Endothelial cell (in vitro differentiated cells): ENCODE measurements around the gene PSMB10. TPM values are rescaled to one million over a fixed set of nuclear protein-coding genes. Genes with fewer than 3 reads are reported as not detected.

Source experiments
- DNase-seq: peaks from one replicate; pipeline ENCODE4 v3.0.0; 2021; ENCODE audit warnings: low spot score
- H3K27ac Mint-ChIP-seq: one replicate; pipeline ENCODE4 v1.8.0; 2021; ENCODE audit warnings: mixed read lengths, inconsistent platforms; ENCODE audit not compliant: unreplicated experiment
- H3K27me3 Mint-ChIP-seq: one replicate; pipeline ENCODE4 v1.8.0; 2021; ENCODE audit warnings: mild to moderate bottlenecking, moderate library complexity, mixed read lengths, inconsistent platforms; ENCODE audit not compliant: unreplicated experiment
- H3K36me3 Mint-ChIP-seq: one replicate; pipeline ENCODE4 v1.8.0; 2021; ENCODE audit warnings: mild to moderate bottlenecking, low read depth, mixed read lengths, inconsistent platforms; ENCODE audit not compliant: unreplicated experiment
- H3K4me1 Mint-ChIP-seq: one replicate; pipeline ENCODE4 v1.8.0; 2021; ENCODE audit warnings: mild to moderate bottlenecking, mixed read lengths, inconsistent platforms; ENCODE audit not compliant: unreplicated experiment
- H3K4me3 Mint-ChIP-seq: one replicate; pipeline ENCODE4 v1.8.0; 2021; ENCODE audit warnings: mild to moderate bottlenecking, mixed read lengths, inconsistent platforms; ENCODE audit not compliant: unreplicated experiment
- H3K9me3 Mint-ChIP-seq: one replicate; pipeline ENCODE4 v1.8.0; 2021; ENCODE audit warnings: mixed read lengths, inconsistent platforms; ENCODE audit not compliant: unreplicated experiment
- long read RNA-seq: library from polyadenylated mRNA; unstranded; transcript quantifications from one replicate; pipeline ENCODE4 v2.0.0, GENCODE V29; 2020; ENCODE audit not compliant: unreplicated experiment
- total RNA-seq: library from RNA; stranded (reverse); fragmentation: NEBNext Ultra II Directional; extraction: Animal tissue kit (Norgen Biotek cat#: 25700); gene quantifications from one replicate; pipeline ENCODE4 v1.2.1, GENCODE V29; 2021; ENCODE audit not compliant: unreplicated experiment
- TF ChIP-seq, protein P1 (sequence below): fragments of 200-600 bp; sonication (generic); IDR thresholded peaks from one replicate; pipeline ENCODE4 v1.5.0; 2021; ENCODE audit warnings: antibody characterized with exemption; ENCODE audit not compliant: unreplicated experiment

PSMB10 gene
- total RNA-seq = 15.3 TPM
- long read RNA-seq, transcript PSMB10-201 (8 exons, 1,218 nt) = major isoform, 10 of 10 reads
- long read RNA-seq, partial matches to known transcripts = 0 of 10 reads
- long read RNA-seq, other reads (novel, unspliced or antisense) = 0 of 10 reads

DNA sequence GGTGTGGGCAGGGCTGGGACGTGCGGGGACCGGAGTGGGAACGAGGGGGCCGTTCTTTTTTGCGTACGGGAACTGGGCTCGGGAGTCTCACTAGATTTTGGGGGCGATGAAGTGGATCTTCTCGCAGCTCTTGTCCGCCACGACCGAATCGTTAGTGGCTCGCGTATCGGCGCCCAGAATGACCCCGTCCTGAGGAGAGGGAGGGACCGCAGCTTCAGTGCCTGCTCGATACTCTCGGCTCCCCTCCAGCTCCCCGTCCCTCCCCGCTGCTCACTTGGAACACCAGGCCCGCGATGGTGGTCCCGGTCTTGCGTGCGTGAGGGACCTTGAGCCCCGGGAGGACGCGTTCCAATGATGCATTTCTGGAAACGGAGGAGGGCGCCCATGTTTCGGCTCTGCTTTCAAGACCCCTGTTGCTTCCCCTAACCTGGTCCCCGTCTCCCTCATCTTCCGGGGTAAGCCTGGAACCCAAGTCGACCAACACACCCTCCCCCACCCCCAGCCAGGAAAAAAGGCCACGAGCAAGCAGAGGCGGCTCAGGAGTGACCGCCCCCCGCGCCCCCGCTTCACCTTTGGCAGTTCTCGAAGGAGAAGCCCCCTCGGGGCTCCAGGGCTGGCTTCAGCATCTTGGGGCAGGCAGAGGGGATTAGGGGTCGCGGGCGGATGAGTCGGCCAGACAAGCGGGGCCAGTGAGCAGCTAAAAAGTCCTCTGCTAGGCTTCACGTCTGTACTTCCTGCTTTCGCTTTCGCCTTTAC is at the start of gene PSMB10:
Gene PSMB10 (minus strand): TSS at position 727 of the 756 bp plus-strand sequence. CDS start 101 bp downstream, at position 626.
- Mint-ChIP-seq H3K27me3 (peaks cover 33% of the 10 kb centered on the region), H3K4me3 (peak within 1 kb of the TSS; percentile 98), H3K4me1 (peaks cover 18% of the 10 kb centered on the region), H3K9me3 (no peaks in the 10 kb centered on the region), H3K36me3 (peaks cover 8% of the 10 kb centered on the region), H3K27ac (peak within 1 kb of the TSS; percentile 90)
- TF ChIP-seq, protein P1, sequence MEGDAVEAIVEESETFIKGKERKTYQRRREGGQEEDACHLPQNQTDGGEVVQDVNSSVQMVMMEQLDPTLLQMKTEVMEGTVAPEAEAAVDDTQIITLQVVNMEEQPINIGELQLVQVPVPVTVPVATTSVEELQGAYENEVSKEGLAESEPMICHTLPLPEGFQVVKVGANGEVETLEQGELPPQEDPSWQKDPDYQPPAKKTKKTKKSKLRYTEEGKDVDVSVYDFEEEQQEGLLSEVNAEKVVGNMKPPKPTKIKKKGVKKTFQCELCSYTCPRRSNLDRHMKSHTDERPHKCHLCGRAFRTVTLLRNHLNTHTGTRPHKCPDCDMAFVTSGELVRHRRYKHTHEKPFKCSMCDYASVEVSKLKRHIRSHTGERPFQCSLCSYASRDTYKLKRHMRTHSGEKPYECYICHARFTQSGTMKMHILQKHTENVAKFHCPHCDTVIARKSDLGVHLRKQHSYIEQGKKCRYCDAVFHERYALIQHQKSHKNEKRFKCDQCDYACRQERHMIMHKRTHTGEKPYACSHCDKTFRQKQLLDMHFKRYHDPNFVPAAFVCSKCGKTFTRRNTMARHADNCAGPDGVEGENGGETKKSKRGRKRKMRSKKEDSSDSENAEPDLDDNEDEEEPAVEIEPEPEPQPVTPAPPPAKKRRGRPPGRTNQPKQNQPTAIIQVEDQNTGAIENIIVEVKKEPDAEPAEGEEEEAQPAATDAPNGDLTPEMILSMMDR = no peak
- DNase-seq = peak; percentile 30

DNA sequence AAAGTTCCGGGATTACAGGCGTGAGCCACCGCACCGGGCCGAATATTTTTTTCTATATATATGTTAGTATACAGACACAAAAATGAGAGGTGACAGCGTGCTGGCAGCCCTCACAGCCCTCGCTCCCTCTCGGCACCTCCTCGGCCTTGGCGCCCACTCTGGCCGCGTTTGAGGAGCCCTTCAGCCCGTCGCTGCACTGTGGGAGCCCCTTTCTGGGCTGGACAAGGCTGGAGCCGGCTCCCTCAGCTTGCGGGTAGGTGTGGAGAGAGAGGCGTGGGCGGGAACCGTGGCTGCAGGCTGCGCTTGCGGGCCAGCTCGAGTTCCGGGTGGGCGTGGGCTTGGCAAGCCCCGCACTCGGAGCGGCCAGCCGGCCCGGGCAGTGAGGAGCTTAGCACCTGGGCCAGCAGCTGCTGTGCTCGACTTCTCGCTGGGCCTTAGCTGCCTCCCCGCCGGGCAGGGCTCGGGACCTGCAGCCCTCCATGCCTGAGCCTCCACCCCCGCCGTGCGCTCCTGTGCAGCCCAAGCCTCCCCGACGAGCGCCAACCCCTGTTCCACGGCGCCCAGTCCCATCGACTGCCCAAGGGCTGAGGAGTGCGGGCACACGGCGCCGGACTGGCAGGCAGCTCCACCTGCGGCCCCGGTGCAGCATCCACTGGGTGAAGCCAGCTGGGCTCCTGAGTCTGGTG is 45.5 kb upstream of the PSMB10 start:
- Mint-ChIP-seq H3K27me3 (peaks cover 6% of the 10 kb centered on the region), H3K27ac (no peak overlapping the region), H3K4me1 (peaks cover 15% of the 10 kb centered on the region), H3K9me3 (no peaks in the 10 kb centered on the region), H3K36me3 (no peaks in the 10 kb centered on the region), H3K4me3 (no peak overlapping the region)
- no peak for DNase-seq
- TF ChIP-seq, protein P1 = no peak

DNA sequence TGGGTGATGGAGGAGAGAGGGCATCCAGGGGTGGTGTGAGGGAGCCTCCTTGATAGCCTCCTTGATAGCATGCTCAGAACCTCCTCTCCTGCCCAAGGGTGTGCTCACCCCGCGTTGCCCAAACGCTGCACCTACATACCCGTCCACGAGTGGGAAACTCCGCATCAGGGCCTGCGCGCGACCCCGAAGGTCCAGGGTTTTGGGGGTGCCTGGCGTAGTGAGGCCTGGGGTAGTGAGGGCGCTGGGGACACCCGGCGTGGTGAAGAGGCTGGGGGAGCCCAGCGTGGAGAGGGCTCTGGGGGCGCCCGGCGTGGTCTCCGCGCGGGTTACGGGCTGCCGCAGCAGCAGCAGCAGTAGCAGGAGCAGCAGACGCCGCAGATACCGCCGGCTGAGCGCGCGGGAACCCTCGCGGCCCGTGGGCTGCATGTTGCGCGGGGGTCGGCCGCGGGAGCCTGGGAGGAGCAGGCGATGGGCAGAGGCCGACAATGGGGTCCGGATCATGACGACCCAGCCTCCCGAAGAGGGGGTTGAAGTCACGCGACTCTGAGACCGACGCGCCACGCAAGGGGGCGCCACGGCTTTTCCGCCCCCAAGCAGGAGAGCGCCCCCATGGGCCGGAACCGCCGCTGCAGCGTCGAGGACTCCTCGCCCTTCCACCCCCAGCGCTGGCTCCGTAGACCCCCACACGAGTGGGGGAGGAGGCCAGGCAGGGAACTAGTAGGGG is 43.5 kb upstream of the PSMB10 start, which contains the start of gene DPEP3:
Gene DPEP3 (minus strand): TSS at position 545 of the 724 bp plus-strand sequence. CDS start 119 bp downstream, at position 426.
- Mint-ChIP-seq H3K9me3 (no peaks in the 10 kb centered on the region), H3K36me3 (no peaks in the 10 kb centered on the region), H3K4me3 (no peak within 1 kb of the TSS), H3K27me3 (peaks cover 8% of the 10 kb centered on the region), H3K4me1 (peaks cover 14% of the 10 kb centered on the region), H3K27ac (no peak within 1 kb of the TSS)
- TF ChIP-seq, protein P1 = no peak
- no peak for DNase-seq

DNA sequence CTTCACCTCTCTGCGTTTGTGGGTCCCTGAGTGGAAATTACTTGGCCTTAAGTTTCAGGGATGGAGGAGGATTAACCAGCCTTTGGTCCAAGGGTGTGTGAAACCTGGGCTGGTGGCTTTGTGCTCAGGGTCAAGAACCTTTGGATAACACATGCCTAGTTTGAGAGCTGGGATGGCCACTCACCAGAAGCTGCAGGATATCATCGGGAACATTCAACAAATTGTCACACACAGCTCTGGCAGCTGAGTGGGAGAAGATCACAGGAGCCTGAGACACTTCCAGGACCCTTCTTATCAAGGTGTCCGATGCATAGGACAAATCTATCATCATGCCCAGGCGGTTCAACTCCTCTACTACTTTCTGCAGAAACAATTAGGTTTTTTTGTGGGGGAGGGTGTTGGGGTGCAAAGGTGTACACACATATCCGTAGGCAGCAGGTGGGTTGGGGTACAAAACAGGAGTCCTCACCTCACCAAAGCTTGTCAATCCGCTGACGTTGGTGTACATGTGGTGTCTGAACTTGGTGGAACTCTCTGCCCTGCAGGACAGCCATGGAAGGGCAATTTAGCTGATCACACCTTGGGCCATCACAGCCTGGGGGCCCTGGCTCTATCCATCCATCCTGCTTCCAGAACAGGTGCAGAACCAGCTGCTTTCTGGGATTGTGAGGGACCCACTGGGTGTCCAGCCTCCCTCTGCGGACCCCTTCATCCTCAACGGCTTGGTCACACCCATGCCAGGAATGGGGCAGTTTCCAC is 41.0 kb upstream of the PSMB10 start:
- H3K9me3 Mint-ChIP-seq = no peaks in the 10 kb centered on the region
- DNase-seq = no peak
- H3K4me1 Mint-ChIP-seq = no peaks in the 10 kb centered on the region
- peak overlapping the region; percentile 30 for H3K27ac Mint-ChIP-seq
- H3K36me3 Mint-ChIP-seq = no peaks in the 10 kb centered on the region
- peaks cover 2% of the 10 kb centered on the region for H3K27me3 Mint-ChIP-seq
- TF ChIP-seq, protein P1 = no peak
- no peak overlapping the region for H3K4me3 Mint-ChIP-seq
